HG03064 (cell line): ENCODE results near the gene NAPG.
"Not testable (repeated sequence)": the region's sequence is repeated elsewhere in the genome, so short reads cannot be mapped to it uniquely, and the experiment has no call there.

Source experiments
- ATAC-seq: cut with Tn5 transposase; IDR thresholded peaks from one replicate; pipeline ENCODE4 v1.9.1; 2021; ENCODE audit warnings: low read depth; ENCODE audit not compliant: unreplicated experiment

The NAPG gene

GRCh38 chr18:10543277-10543676, 17.4 kb downstream of the NAPG start:
- ATAC-seq, result no peak

- no peak for ATAC-seq
These were observed 18.4 kb downstream of the NAPG start for GRCh38 chr18:10544093-10544748.

- ATAC-seq, result no peak
These were observed 20.9 kb downstream of the NAPG start for GRCh38 chr18:10546557-10547300.

GRCh38 chr18:10552226-10552625, 26.4 kb downstream of the NAPG start:
- no peak for ATAC-seq

GRCh38 chr18:10556251-10556650, 30.4 kb downstream of the NAPG start:
- ATAC-seq, result not testable (repeated sequence)

- ATAC-seq, result no peak
These were observed 31.4 kb downstream of the NAPG start for GRCh38 chr18:10557085-10557677.

- ATAC-seq, result no peak
These were observed 32.6 kb downstream of the NAPG start for GRCh38 chr18:10558243-10558966.

GRCh38 chr18:10558967-10559298, 33.1 kb downstream of the NAPG start:
- no peak for ATAC-seq

- no peak for ATAC-seq
These were observed 34.0 kb downstream of the NAPG start for GRCh38 chr18:10559553-10560451.

GRCh38 chr18:10560452-10561045, 34.7 kb downstream of the NAPG start:
- ATAC-seq, result no peak

GRCh38 chr18:10562773-10563160, 36.9 kb downstream of the NAPG start:
- ATAC-seq, result no peak

- ATAC-seq, result no peak
These were observed 38.1 kb downstream of the NAPG start for GRCh38 chr18:10563886-10564285.

- no peak for ATAC-seq
These were observed 39.3 kb downstream of the NAPG start for GRCh38 chr18:10564975-10565773.

GRCh38 chr18:10565835-10566234, 40.0 kb downstream of the NAPG start:
- ATAC-seq, result no peak

- no peak for ATAC-seq
These were observed 40.6 kb downstream of the NAPG start for GRCh38 chr18:10566390-10566789.

GRCh38 chr18:10569941-10570340, 44.1 kb downstream of the NAPG start:
- not testable (repeated sequence) for ATAC-seq

GRCh38 chr18:10570622-10571021, 44.8 kb downstream of the NAPG start:
- ATAC-seq, result no peak

GRCh38 chr18:10571537-10571936, 45.7 kb downstream of the NAPG start:
- no peak for ATAC-seq

GRCh38 chr18:10573261-10573660, 47.4 kb downstream of the NAPG start:
- not testable (repeated sequence) for ATAC-seq
